ENCODE data around the gene CHD8.
"Not testable (repeated sequence)": the region's sequence is repeated elsewhere in the genome, so short reads cannot be mapped to it uniquely, and the experiment has no call there.

Gene CHD8

DNA sequence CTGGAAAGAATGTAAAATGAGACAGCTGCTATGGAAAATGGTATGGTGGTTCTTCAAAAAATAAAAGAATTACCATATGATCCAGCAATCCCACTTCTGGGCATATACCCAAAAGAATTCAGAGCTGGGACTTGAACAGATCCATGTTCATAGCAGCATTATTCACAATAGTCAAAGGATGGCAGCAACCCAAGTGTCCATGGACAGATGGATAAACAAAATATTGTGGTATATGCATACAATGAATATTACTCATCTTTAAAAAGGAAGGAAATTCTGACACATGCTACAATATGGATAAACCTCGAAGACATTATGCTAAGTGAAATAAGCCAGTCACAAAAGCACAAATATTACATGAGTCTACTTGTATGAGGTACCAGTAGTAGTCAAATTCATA lies 11.7 kb upstream of the CHD8 start:
- Mint-ChIP-seq H3K4me1 (ENCODE audit: low read depth) (no peaks in the 10 kb centered on the region), H3K36me3 (ENCODE audit: low read depth) (peaks cover 22% of the 10 kb centered on the region), H3K27me3 (ENCODE audit: low read depth) (no peaks in the 10 kb centered on the region), H3K9me3 (no peaks in the 10 kb centered on the region), H3K27ac (no peak overlapping the region), H3K4me3 (no peak overlapping the region)

DNA sequence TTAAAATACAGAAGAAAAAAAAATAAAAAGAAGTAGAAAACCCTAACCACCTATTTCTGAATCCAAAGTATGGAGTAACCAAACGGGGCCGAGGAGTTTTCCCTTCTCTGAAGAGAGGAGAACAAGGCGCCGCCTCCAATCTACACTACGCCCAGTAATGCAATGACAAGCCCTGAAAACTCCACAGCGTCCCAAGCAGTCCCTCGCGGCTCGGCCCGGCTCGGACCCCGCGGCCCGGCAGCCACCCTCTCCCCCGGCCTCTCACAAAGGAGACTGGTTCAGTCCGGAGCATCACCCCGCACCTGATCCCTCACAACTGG lies 371 bp downstream of the CHD8 start:
- Mint-ChIP-seq H3K36me3 (ENCODE audit: low read depth) (peaks cover 27% of the 10 kb centered on the region), H3K27me3 (ENCODE audit: low read depth) (no peaks in the 10 kb centered on the region), H3K27ac (peak overlapping the region; percentile 97), H3K9me3 (no peaks in the 10 kb centered on the region), H3K4me3 (peak overlapping the region; percentile 94), H3K4me1 (ENCODE audit: low read depth) (peaks cover 25% of the 10 kb centered on the region)

DNA sequence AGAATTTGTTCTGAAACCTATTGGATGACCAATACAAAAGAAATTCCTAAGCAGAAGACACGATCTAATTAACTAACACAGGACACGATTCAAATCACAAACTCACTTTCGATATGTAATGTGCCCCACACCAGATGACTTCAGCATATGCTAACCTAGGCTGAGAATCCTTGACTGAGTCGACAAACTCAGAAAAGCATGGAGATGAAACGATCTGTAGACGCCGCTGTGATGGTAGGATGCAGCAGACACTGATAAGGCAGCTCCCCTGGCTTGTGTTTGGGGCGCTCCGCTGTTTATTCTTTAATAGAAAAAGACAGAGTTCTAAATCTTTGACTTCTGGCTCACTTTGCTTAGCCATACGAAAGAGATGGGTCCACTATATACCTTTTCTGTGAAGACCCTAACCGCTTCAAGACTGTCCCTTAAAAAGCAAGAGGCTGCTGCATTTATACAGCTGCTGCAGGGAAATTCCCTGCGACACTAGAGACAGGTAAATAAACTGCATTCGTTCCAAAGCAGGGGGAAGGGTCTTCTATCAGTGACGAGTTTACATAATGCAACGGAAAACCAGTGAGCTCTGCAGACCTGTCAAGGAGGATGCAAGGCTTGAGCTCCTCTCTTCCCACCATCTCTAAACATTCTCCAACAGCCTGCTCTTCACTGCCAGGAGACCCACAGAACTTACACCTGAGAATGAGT lies 929 bp downstream of the CHD8 start:
- peaks cover 30% of the 10 kb centered on the region for H3K4me1 Mint-ChIP-seq (ENCODE audit: low read depth)
- H3K27me3 Mint-ChIP-seq (ENCODE audit: low read depth): no peaks in the 10 kb centered on the region
- H3K27ac Mint-ChIP-seq: peak overlapping the region; percentile 97
- H3K4me3 Mint-ChIP-seq: peak overlapping the region; percentile 94
- H3K36me3 Mint-ChIP-seq (ENCODE audit: low read depth): peaks cover 27% of the 10 kb centered on the region
- no peaks in the 10 kb centered on the region for H3K9me3 Mint-ChIP-seq

DNA sequence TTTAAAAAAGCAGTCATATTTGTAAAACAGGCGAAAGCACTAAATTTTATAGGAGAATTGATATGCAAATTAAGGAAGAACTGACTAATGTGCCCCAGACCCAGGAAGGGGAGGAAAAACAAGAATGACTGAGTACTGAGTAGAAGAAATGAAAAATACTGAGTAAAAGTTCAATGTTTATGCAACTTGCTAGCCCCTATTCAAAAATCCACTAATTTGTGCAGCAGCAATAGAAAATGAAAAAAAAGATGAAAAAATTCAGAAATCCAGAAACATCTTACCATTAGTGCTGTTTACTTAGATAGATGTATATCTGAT lies 6.1 kb downstream of the CHD8 start:
- H3K4me1 Mint-ChIP-seq (ENCODE audit: low read depth): peaks cover 42% of the 10 kb centered on the region
- H3K9me3 Mint-ChIP-seq: no peaks in the 10 kb centered on the region
- H3K27me3 Mint-ChIP-seq (ENCODE audit: low read depth): no peaks in the 10 kb centered on the region
- peak overlapping the region; percentile 64 for H3K27ac Mint-ChIP-seq
- peak overlapping the region; percentile 36 for H3K4me3 Mint-ChIP-seq
- H3K36me3 Mint-ChIP-seq (ENCODE audit: low read depth): peaks cover 22% of the 10 kb centered on the region

DNA sequence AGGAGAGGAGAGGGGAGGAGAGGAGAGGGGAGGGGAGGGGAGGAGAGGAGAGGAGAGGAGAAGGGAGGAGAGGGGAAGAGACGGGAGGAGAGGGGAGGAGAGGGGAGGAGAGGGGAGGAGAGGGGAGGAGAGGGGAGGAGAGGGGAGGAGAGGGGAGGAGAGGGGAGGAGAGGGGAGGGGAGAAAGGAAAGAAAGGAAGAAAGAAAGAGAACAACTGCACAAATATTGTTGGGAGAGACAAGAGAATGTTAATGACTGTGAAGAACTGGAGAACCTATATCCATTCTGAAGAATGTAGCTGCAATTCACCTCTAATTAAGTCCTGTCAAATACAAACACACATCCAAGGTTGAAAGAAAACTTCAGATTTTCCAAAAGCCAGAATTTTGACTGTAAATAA lies 13.3 kb downstream of the CHD8 start:
- H3K27ac Mint-ChIP-seq; H3K9me3 Mint-ChIP-seq; H3K4me3 Mint-ChIP-seq; H3K27me3 Mint-ChIP-seq (ENCODE audit: low read depth): not testable (repeated sequence)
- peaks cover 29% of the 10 kb centered on the region for H3K4me1 Mint-ChIP-seq (ENCODE audit: low read depth)
- peaks cover 11% of the 10 kb centered on the region for H3K36me3 Mint-ChIP-seq (ENCODE audit: low read depth)

DNA sequence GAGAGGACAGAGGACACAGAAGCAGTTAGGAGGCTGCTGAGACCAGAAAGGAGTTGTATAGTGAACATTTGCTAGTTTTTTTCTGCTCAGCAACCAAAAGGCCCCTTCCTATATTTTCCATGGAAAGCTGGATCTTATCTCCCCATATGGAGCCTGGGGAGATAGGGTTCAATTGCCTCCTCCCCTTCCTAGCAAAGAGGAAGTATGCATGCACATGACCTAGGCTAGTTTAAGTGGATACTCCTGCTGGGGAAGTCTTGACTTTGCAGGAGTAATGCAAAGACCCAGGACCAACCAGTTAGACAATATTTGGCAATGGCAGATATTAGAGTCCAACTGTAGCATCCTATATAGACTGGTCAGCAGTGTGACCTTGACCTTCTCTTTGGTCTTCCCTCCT lies 15.1 kb downstream of the CHD8 start:
- Mint-ChIP-seq H3K27me3 (ENCODE audit: low read depth) (no peaks in the 10 kb centered on the region), H3K9me3 (no peaks in the 10 kb centered on the region), H3K4me3 (no peak overlapping the region), H3K27ac (no peak overlapping the region), H3K36me3 (ENCODE audit: low read depth) (peaks cover 7% of the 10 kb centered on the region), H3K4me1 (ENCODE audit: low read depth) (peaks cover 31% of the 10 kb centered on the region)

DNA sequence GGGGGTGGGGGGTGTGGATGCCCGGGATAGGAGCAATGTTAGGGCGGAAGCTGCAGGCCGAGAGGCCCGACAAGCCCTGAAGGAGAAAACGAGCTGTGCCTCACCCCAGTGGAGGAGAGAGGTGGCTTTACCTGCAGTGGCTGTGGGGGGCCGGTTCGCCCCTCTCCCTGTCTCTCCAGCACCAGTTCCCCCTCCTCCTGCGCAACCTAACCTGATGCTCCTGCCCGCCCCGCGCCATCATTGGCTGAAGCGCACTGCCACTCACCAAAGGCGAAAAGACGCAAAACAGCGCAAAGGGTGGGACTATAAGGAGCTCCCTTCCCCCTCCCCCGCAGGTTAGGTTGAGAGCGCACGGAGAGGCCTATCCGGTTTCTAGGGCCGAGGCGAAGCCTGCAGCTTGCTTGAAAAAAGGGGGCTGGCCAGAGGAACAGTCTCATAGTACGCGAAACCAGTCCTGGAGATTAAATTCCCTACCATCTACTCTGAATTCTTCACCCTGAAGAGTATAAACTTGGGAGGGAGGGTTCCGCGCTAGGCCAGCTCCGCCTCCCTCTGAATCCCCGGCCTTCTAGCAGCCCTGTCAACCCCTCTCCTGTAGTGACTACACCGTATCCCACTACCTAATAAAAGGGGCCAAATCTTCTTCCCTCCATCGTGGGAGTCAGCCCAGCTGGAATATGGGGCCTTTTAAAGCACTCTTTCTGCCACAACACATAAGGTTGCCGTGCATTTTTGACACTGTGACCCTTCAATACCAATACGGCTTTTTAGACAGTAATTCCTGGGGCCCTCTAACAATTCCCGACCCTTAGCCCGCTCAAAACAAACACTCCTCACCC lies 18.6 kb downstream of the CHD8 start:
- Mint-ChIP-seq H3K4me1 (ENCODE audit: low read depth) (peaks cover 37% of the 10 kb centered on the region), H3K4me3 (peak overlapping the region; percentile 99), H3K27me3 (ENCODE audit: low read depth) (no peaks in the 10 kb centered on the region), H3K27ac (peak overlapping the region; percentile 94), H3K36me3 (ENCODE audit: low read depth) (peaks cover 14% of the 10 kb centered on the region), H3K9me3 (no peaks in the 10 kb centered on the region)

DNA sequence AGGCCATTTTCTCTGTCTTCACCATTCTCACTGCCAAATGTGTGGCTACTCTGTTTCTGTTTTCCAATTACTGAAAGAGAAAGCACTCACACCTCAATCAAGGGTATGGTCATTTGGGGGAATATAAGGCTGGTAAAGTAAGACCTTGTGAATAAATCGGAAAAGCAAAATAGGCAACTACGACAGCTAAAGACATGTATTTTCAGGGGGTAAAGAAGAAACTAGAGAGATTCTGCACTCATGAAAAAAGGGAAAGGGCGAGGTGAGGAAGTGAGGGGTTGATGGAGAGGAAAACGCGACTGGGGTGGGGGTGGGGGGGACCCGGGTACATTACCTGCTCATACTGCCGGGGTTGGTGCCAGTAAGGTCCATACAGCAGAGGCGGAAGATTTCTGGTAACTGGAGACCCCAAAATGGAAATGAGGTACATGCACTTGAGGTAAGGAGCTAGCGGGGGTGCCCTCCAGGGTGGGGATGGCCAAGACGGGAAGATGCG lies 19.3 kb downstream of the CHD8 start:
- Mint-ChIP-seq H3K9me3 (no peaks in the 10 kb centered on the region), H3K36me3 (ENCODE audit: low read depth) (peaks cover 14% of the 10 kb centered on the region), H3K27me3 (ENCODE audit: low read depth) (no peaks in the 10 kb centered on the region), H3K4me3 (peak overlapping the region; percentile 99), H3K27ac (peak overlapping the region; percentile 94), H3K4me1 (ENCODE audit: low read depth) (peaks cover 37% of the 10 kb centered on the region)

DNA sequence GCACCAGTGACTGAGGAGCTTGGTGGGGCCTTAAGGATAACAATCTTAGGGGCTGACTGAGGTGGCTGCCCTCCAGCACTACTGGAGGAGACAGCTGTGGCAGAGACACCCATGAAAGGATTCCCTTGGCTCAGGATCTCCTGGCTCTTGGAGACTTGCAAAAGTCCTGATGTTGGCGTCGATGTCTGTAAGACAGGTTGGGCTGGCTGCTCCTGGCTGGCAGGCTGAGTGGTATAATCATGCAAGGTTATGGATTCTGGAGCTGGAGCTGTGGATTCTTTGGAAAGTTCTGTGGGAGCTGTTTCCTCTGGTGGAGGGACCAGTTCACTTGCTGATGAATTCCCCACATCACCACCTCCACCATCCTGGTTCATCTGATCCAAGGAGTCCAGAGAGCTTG lies 24.8 kb downstream of the CHD8 start:
- H3K4me3 Mint-ChIP-seq: no peak overlapping the region
- H3K9me3 Mint-ChIP-seq: no peaks in the 10 kb centered on the region
- peaks cover 42% of the 10 kb centered on the region for H3K36me3 Mint-ChIP-seq (ENCODE audit: low read depth)
- peaks cover 18% of the 10 kb centered on the region for H3K4me1 Mint-ChIP-seq (ENCODE audit: low read depth)
- no peak overlapping the region for H3K27ac Mint-ChIP-seq
- no peaks in the 10 kb centered on the region for H3K27me3 Mint-ChIP-seq (ENCODE audit: low read depth)

DNA sequence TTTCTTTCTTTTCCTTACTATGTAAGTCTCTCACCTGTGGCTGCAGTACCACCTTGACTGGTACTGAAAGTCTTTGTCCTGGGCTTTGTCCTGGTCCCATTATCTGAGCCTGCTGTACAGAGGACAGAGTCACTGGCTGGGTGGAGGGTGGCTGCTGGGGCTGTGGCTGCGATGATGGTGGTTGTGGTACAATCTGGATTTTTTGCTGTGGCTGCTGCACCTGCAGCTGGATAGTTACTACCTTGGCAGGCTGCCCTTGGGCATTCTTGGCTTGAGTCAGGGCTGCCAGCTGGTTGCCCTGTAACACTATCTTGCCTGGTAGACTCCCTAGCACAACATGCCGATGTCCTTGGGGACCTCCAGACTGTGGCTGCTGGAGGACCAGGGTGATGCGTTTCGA lies 27.0 kb downstream of the CHD8 start:
- Mint-ChIP-seq H3K4me1 (ENCODE audit: low read depth) (peaks cover 3% of the 10 kb centered on the region), H3K27me3 (ENCODE audit: low read depth) (no peaks in the 10 kb centered on the region), H3K9me3 (no peaks in the 10 kb centered on the region), H3K36me3 (ENCODE audit: low read depth) (peaks cover 49% of the 10 kb centered on the region), H3K4me3 (no peak overlapping the region), H3K27ac (no peak overlapping the region)

DNA sequence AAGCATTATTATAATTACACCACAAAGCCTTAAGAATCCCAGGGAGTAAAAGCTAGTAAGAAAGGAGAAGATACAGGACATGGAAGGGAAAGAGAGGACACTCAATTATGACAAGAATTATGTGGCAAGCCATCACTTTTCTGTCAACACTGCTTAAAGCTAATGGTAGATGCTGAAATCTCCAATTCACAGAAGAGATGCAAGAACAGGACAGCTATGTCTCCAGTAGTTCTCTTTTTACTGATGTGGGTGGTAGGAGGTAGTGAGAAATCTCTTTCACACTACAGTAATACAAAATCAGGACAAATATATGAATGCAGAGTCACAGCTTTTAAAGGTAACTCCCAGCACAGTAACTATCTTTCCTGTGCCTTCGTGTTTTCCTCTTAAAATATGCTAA lies 29.2 kb downstream of the CHD8 start:
- Mint-ChIP-seq H3K9me3 (no peaks in the 10 kb centered on the region), H3K27me3 (ENCODE audit: low read depth) (no peaks in the 10 kb centered on the region), H3K4me3 (no peak overlapping the region), H3K36me3 (ENCODE audit: low read depth) (peaks cover 57% of the 10 kb centered on the region), H3K27ac (no peak overlapping the region), H3K4me1 (ENCODE audit: low read depth) (no peaks in the 10 kb centered on the region)

DNA sequence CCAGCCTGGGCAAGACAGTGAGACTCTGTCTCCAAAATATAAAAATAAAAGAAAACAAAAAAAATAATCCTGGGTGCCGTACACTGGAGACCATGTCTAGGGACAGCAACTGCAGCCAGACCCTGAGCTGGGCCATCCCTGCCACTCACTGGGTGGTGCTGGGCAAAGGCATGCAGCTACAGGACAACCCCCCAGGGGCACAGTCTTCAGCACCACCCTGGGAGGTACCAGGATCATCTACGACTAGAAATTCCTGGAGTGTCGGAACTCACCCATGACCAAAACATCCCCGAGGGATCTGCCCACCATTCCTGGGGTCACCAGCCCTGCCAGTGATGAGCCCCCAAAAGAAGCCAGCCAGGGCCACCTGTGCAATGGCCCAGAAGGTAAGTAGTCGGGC lies 36.4 kb downstream of the CHD8 start:
- no peak overlapping the region for H3K27ac Mint-ChIP-seq
- H3K4me1 Mint-ChIP-seq (ENCODE audit: low read depth): peaks cover 8% of the 10 kb centered on the region
- no peak overlapping the region for H3K4me3 Mint-ChIP-seq
- H3K36me3 Mint-ChIP-seq (ENCODE audit: low read depth): peaks cover 44% of the 10 kb centered on the region
- H3K9me3 Mint-ChIP-seq: no peaks in the 10 kb centered on the region
- no peaks in the 10 kb centered on the region for H3K27me3 Mint-ChIP-seq (ENCODE audit: low read depth)

DNA sequence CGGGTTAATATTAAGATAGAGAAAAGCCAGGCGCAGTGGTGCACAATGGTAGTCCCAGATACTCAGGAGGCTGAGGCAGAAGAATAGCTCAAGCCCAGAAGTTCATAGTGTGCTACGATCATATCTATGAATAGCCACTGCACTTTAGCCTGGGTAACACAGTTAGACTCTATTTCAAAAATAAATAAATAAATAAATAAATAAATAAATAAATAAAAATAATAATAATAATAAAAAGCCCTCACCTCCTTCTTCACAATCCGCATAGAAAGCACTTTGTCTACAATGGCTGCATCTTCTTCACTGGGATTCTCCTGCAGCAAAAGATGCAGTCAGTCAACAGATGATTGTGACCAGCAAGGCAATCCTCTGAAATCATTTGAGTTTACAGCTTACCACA lies 40.6 kb downstream of the CHD8 start:
- H3K27me3 Mint-ChIP-seq (ENCODE audit: low read depth): no peaks in the 10 kb centered on the region
- H3K4me3 Mint-ChIP-seq: no peak overlapping the region
- H3K4me1 Mint-ChIP-seq (ENCODE audit: low read depth): peaks cover 7% of the 10 kb centered on the region
- no peak overlapping the region for H3K27ac Mint-ChIP-seq
- peaks cover 49% of the 10 kb centered on the region for H3K36me3 Mint-ChIP-seq (ENCODE audit: low read depth)
- no peaks in the 10 kb centered on the region for H3K9me3 Mint-ChIP-seq

DNA sequence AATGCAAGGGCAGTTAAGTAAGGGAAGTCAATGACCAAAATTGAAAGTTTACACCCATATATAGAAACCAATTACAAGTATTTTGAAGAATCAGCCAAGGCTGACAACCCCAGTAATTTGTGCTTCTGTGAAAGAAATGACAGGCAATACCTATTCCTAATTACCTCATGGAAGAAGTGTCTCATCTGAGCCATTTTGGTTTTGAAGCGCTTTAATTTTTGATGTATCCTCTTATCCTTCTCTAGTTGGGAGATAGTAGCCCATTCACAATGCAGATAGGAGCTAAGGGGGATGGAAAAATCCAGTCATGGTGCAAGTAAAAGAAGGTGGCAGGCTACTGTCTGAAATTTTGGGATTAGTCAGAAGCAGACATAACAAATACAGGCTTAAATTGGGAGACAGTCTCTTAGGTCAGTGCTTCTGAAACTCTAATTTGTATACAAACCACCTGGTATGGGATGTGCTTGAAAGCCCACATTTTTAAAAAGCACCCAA lies 41.7 kb downstream of the CHD8 start:
- peaks cover 3% of the 10 kb centered on the region for H3K4me1 Mint-ChIP-seq (ENCODE audit: low read depth)
- H3K27me3 Mint-ChIP-seq (ENCODE audit: low read depth): no peaks in the 10 kb centered on the region
- peaks cover 52% of the 10 kb centered on the region for H3K36me3 Mint-ChIP-seq (ENCODE audit: low read depth)
- peak overlapping the region; percentile 69 for H3K27ac Mint-ChIP-seq
- H3K9me3 Mint-ChIP-seq: no peaks in the 10 kb centered on the region
- H3K4me3 Mint-ChIP-seq: no peak overlapping the region

DNA sequence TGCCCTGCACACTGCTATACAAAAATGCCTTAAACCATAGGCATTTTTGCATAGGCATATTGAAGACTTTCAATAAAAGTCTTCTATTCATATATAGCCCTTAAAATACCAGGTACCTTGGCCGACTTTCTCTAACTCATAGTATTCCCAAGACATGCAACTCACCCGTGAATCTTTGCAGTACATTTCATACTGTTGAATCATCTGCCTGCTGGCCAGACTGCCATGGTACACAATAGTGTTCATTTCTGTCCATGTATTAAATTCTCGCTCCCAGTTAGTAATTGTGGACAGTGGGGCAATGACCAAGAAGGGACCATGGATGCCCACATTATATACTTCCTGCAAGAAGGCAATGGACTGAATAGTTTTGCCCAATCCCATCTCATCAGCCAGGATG lies 47.8 kb downstream of the CHD8 start:
- Mint-ChIP-seq H3K27me3 (ENCODE audit: low read depth) (no peaks in the 10 kb centered on the region), H3K4me1 (ENCODE audit: low read depth) (no peaks in the 10 kb centered on the region), H3K27ac (no peak overlapping the region), H3K36me3 (ENCODE audit: low read depth) (peaks cover 62% of the 10 kb centered on the region), H3K4me3 (no peak overlapping the region), H3K9me3 (no peaks in the 10 kb centered on the region)

Measured in T-helper 1 cell treated with Interleukin-12 subunit alpha and Interleukin-12 subunit beta and Interleukin-4 antibody, amounts not matched to agents 30 μg/mL and 1 μg/mL, for 36 hours (primary cell).